Endodermal cell (in vitro differentiated cells): ENCODE data around the gene AIG1. TPM values are rescaled to one million over a fixed set of nuclear protein-coding genes. Genes with fewer than 3 reads are reported as not detected.

Experiments
- DNase-seq: peaks from one replicate; pipeline ENCODE4 v3.0.0-alpha.2; 2017
- H3K27ac ChIP-seq: 2 replicates; pipeline ENCODE4 v1.5.1; 2013; ENCODE audit warnings: mild to moderate bottlenecking, low read depth, low read length, moderate library complexity
- H3K27me3 ChIP-seq: 2 replicates; pipeline ENCODE4 v1.6.1; 2013; ENCODE audit warnings: mild to moderate bottlenecking, low read length, moderate library complexity; ENCODE audit not compliant: insufficient read depth, control insufficient read depth, poor library complexity, severe bottlenecking
- H3K36me3 ChIP-seq: 2 replicates; pipeline ENCODE4 v1.7.0; 2013; ENCODE audit warnings: mild to moderate bottlenecking, low read length, moderate library complexity; ENCODE audit not compliant: control insufficient read depth, insufficient read depth
- H3K4me1 ChIP-seq: one replicate; pipeline ENCODE4 v1.7.0; 2013; ENCODE audit warnings: low read length; ENCODE audit not compliant: control insufficient read depth, insufficient read depth
- H3K4me3 ChIP-seq: 2 replicates; pipeline ENCODE4 v1.5.1; 2013; ENCODE audit warnings: mild to moderate bottlenecking, low read length, moderate library complexity
- H3K9ac ChIP-seq: 2 replicates; pipeline ENCODE4 v1.6.1; 2013; ENCODE audit warnings: mild to moderate bottlenecking, low read length, moderate library complexity; ENCODE audit not compliant: poor library complexity, severe bottlenecking; ENCODE audit errors: extremely low read depth
- H3K9me3 ChIP-seq: 2 replicates; pipeline ENCODE4 v1.6.1; 2013; ENCODE audit warnings: mild to moderate bottlenecking, low read length, moderate library complexity; ENCODE audit not compliant: control insufficient read depth
- H3K27ac Mint-ChIP-seq: 2 replicates; pipeline ENCODE4 v1.8.0; 2020; ENCODE audit warnings: mixed read lengths
- H3K27me3 Mint-ChIP-seq: 2 replicates; pipeline ENCODE4 v1.8.0; 2021; ENCODE audit warnings: mild to moderate bottlenecking, mixed read lengths; ENCODE audit not compliant: insufficient read depth
- H3K36me3 Mint-ChIP-seq: 2 replicates; pipeline ENCODE4 v1.8.0; 2020; ENCODE audit warnings: low read depth, mixed read lengths
- H3K4me1 Mint-ChIP-seq: 2 replicates; pipeline ENCODE4 v1.8.0; 2020; ENCODE audit warnings: mixed read lengths
- H3K4me3 Mint-ChIP-seq: 2 replicates; pipeline ENCODE4 v1.8.0; 2020; ENCODE audit warnings: mild to moderate bottlenecking, moderate library complexity, mixed read lengths
- H3K9me3 Mint-ChIP-seq: 2 replicates; pipeline ENCODE4 v1.8.0; 2020; ENCODE audit warnings: mild to moderate bottlenecking, mixed read lengths
- WGBS, 2 experiments: methylation state at CpG; one replicate each; pipeline versions ENCODE4 v1.1.5 to v1.1.7; 2013; ENCODE audit warnings: missing lambda C conversion rate in 2 of 2, mixed read lengths in 1 of 2; ENCODE audit not compliant: insufficient coverage in 1 of 2, insufficient read length in 1 of 2; 5-methylcytosine and 5-hydroxymethylcytosine counted together
- total RNA-seq, 2 donors: library from RNA; stranded (reverse); fragmentation: NEBNext Ultra II Directional in 1 of 2; extraction: Animal tissue kit (Norgen Biotek cat#: 25700) in 1 of 2; gene quantifications; 2 replicates in 1 of 2; 3 replicates in 1 of 2; pipeline ENCODE4 v1.2.1, GENCODE V29; 2021
- TF ChIP-seq, protein P1 (sequence below): fragments of 200-600 bp; sonication (generic); conservative IDR thresholded peaks from 2 replicates; pipeline ENCODE4 v1.5.0; 2021; ENCODE audit warnings: antibody characterized with exemption, mild to moderate bottlenecking

The AIG1 gene
- total RNA-seq, 2 donors from 2014 or later = 23.0 to 25.2 TPM

DNA sequence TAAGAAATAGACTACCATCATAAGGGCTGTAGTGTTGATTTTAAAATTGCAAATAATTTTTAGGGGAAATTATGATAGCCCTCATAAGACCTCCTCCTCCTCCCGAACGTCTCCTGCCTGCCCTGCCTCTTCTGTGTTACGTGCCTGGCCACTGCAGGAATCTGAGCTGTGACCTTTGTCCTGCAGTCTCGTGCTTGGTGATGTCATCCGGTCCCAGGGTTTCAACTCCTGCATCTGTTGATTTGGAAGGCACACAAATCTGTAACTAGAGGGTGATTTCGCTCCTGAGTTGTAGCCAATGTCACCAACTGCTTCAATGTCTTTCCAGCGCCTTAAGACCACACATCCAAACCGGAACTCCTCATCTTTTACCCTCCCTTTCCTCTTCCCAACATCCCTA lies 163.2 kb downstream of the AIG1 start:
- Mint-ChIP-seq H3K36me3 (peaks cover 2% of the 10 kb centered on the region), H3K4me3 (no peak overlapping the region), H3K9me3 (no peaks in the 10 kb centered on the region), H3K4me1 (peaks cover 12% of the 10 kb centered on the region), H3K27me3 (no peaks in the 10 kb centered on the region), H3K27ac (peak overlapping the region; percentile 61)
- H3K4me1 ChIP-seq = no peaks in the 10 kb centered on the region
- no peaks in the 10 kb centered on the region for H3K9me3 ChIP-seq
- H3K36me3 ChIP-seq = no peaks in the 10 kb centered on the region
- TF ChIP-seq, protein P1, sequence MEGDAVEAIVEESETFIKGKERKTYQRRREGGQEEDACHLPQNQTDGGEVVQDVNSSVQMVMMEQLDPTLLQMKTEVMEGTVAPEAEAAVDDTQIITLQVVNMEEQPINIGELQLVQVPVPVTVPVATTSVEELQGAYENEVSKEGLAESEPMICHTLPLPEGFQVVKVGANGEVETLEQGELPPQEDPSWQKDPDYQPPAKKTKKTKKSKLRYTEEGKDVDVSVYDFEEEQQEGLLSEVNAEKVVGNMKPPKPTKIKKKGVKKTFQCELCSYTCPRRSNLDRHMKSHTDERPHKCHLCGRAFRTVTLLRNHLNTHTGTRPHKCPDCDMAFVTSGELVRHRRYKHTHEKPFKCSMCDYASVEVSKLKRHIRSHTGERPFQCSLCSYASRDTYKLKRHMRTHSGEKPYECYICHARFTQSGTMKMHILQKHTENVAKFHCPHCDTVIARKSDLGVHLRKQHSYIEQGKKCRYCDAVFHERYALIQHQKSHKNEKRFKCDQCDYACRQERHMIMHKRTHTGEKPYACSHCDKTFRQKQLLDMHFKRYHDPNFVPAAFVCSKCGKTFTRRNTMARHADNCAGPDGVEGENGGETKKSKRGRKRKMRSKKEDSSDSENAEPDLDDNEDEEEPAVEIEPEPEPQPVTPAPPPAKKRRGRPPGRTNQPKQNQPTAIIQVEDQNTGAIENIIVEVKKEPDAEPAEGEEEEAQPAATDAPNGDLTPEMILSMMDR = no peak
- no peak overlapping the region for H3K9ac ChIP-seq
- DNase-seq = peak; percentile 50
- peaks cover 7% of the 10 kb centered on the region for H3K27me3 ChIP-seq
- H3K27ac ChIP-seq = no peak overlapping the region
- no peak overlapping the region for H3K4me3 ChIP-seq
- 89% methylated on average over 7 to 8 of the region's 8 CpGs for WGBS, 2 experiments

DNA sequence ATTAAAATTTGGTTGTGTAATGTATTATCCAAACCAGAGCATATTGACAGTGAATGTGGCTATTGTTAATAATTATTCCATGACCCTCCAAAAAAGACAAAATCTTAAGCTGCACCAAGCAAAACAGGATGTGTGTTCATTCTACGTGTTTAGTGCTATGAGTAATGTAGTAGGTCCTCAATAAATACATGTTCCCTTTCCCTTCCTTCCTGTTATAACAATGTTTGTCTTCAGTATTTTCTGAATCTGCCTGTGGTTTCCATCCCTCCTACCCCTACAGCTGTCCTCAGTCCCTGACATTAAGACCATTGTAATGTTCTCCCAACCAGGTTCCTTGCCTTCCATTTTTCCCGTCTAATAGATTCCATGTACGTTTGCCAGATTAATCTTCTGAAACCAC lies 163.8 kb downstream of the AIG1 start:
- peaks cover 12% of the 10 kb centered on the region for H3K4me1 Mint-ChIP-seq
- TF ChIP-seq, protein P1 = no peak
- no peak overlapping the region for H3K27ac ChIP-seq
- no peak overlapping the region for H3K27ac Mint-ChIP-seq
- H3K9me3 Mint-ChIP-seq = no peaks in the 10 kb centered on the region
- no peaks in the 10 kb centered on the region for H3K36me3 ChIP-seq
- DNase-seq = no peak
- no peaks in the 10 kb centered on the region for H3K9me3 ChIP-seq
- H3K4me3 Mint-ChIP-seq = no peak overlapping the region
- H3K27me3 Mint-ChIP-seq = no peaks in the 10 kb centered on the region
- 98 to 100% methylated on average over 2 to 3 of the region's 3 CpGs for WGBS, 2 experiments
- H3K36me3 Mint-ChIP-seq = peaks cover 2% of the 10 kb centered on the region
- no peaks in the 10 kb centered on the region for H3K4me1 ChIP-seq
- H3K4me3 ChIP-seq = no peak overlapping the region
- H3K9ac ChIP-seq = no peak overlapping the region
- H3K27me3 ChIP-seq = peaks cover 9% of the 10 kb centered on the region

DNA sequence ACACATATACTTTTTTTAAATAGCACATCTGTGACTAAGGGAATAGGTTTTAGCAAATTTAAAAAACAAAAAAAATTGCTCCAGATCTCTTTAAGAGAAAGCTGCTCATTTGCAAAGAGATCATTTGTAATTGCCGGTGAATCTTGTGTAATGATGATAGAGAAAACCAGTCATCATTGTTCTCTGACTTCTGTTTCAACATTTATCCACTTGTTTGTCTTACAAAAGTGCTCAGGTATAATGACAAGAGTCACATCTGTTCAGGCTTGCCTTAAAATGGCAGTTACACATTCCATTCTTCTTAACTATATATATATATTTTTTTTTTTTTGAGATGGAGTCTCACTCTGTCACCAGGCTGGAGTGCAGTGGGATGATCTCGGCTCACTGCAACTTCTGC lies 165.2 kb downstream of the AIG1 start:
- peaks cover 8% of the 10 kb centered on the region for H3K4me1 Mint-ChIP-seq
- H3K27me3 Mint-ChIP-seq = no peaks in the 10 kb centered on the region
- 71 to 87% methylated on average over 1 to 2 of the region's 2 CpGs for WGBS, 2 experiments
- H3K4me3 Mint-ChIP-seq = no peak overlapping the region
- Histone ChIP-seq H3K9ac (no peak overlapping the region), H3K9me3 (no peaks in the 10 kb centered on the region), H3K27ac (no peak overlapping the region), H3K4me3 (no peak overlapping the region), H3K36me3 (no peaks in the 10 kb centered on the region), H3K27me3 (peaks cover 9% of the 10 kb centered on the region), H3K4me1 (no peaks in the 10 kb centered on the region)
- H3K27ac Mint-ChIP-seq = no peak overlapping the region
- H3K36me3 Mint-ChIP-seq = peaks cover 2% of the 10 kb centered on the region
- DNase-seq = no peak
- no peaks in the 10 kb centered on the region for H3K9me3 Mint-ChIP-seq
- TF ChIP-seq, protein P1 = no peak
